Measurements from ENCODE around the gene UGGT1. TPM values are rescaled to one million over a fixed set of nuclear protein-coding genes. Genes with fewer than 3 reads are reported as not detected.

UGGT1 gene
- total RNA-seq, 1 donor from 2014 or later = 67.9 TPM

DNA sequence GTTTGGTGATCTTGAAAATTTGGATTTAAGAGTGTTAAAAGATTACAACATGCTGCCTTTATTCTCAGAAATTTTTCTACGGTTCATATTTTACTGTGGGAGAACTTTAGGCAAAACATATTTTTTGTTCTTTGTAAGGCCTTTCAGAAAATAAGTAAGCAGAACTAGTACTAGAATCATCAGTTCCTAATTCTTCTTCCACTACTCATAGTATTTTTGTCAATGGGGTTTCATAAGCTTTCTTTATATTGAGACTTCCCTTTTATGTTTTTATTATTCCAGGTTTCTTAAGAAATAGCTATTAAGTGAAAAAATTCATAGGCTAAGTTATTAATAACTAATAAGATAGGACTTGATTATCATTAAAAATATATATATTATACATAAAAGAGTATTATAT, 12.4 kb downstream of the UGGT1 start:
- Mint-ChIP-seq H3K4me1 (ENCODE audit: low read depth, unreplicated experiment) (no peaks in the 10 kb centered on the region), H3K27ac (ENCODE audit: unreplicated experiment) (no peak overlapping the region), H3K9me3 (ENCODE audit: unreplicated experiment) (no peaks in the 10 kb centered on the region), H3K36me3 (ENCODE audit: unreplicated experiment) (no peaks in the 10 kb centered on the region), H3K4me3 (ENCODE audit: unreplicated experiment) (no peak overlapping the region), H3K27me3 (ENCODE audit: unreplicated experiment) (no peaks in the 10 kb centered on the region)
- TF ChIP-seq, protein P1, sequence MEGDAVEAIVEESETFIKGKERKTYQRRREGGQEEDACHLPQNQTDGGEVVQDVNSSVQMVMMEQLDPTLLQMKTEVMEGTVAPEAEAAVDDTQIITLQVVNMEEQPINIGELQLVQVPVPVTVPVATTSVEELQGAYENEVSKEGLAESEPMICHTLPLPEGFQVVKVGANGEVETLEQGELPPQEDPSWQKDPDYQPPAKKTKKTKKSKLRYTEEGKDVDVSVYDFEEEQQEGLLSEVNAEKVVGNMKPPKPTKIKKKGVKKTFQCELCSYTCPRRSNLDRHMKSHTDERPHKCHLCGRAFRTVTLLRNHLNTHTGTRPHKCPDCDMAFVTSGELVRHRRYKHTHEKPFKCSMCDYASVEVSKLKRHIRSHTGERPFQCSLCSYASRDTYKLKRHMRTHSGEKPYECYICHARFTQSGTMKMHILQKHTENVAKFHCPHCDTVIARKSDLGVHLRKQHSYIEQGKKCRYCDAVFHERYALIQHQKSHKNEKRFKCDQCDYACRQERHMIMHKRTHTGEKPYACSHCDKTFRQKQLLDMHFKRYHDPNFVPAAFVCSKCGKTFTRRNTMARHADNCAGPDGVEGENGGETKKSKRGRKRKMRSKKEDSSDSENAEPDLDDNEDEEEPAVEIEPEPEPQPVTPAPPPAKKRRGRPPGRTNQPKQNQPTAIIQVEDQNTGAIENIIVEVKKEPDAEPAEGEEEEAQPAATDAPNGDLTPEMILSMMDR (IDR thresholded peaks at IDR 0.05; ENCODE audit: partially characterized antibody, unreplicated experiment) = no peak
- no peak for DNase-seq

DNA sequence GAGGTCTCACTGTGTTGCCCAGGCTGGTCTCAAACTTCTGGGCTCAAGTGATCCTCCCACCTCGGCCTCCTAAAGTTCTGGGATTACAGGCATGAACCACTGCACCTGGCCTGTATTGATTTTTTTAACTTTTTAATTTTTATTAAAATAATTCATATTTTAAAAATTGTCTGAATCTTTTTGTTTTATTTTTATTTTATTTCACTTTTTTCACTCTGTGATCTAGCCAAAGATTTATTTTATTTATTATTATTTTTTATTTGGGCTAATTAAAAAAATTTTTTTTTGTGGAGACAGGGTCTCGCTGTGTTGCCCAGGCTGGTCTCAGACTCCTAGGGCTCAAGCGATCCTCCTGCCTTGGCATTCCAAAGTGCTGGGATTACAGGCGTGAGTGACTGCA, 14.1 kb downstream of the UGGT1 start:
- DNase-seq = no peak
- Mint-ChIP-seq H3K27ac (ENCODE audit: unreplicated experiment) (no peak overlapping the region), H3K27me3 (ENCODE audit: unreplicated experiment) (no peaks in the 10 kb centered on the region), H3K9me3 (ENCODE audit: unreplicated experiment) (no peaks in the 10 kb centered on the region), H3K4me3 (ENCODE audit: unreplicated experiment) (no peak overlapping the region), H3K4me1 (ENCODE audit: low read depth, unreplicated experiment) (no peaks in the 10 kb centered on the region), H3K36me3 (ENCODE audit: unreplicated experiment) (no peaks in the 10 kb centered on the region)
- TF ChIP-seq, protein P1 (IDR thresholded peaks at IDR 0.05; ENCODE audit: partially characterized antibody, unreplicated experiment) = no peak

DNA sequence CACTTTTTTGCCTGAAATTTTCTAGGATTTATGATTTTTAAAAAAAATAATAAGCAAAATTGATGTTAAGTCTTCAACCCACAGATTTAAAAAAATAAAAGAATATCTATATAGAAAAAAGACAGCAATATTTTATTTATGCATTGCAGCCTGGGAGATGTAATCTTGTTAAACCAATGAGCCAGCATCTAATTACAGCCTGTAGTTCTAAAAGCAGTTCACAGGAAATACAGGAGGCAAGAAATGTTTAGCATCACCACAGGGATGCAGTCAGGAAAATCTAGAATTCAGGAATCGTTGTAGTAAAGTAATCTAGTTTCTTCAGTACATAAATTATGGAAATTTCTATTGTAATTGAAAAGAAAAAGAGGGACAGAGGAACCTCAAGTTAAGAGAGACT, 17.2 kb downstream of the UGGT1 start:
- TF ChIP-seq, protein P1 (IDR thresholded peaks at IDR 0.05; ENCODE audit: partially characterized antibody, unreplicated experiment) = no peak
- H3K27me3 Mint-ChIP-seq (ENCODE audit: unreplicated experiment) = no peaks in the 10 kb centered on the region
- H3K27ac Mint-ChIP-seq (ENCODE audit: unreplicated experiment) = no peak overlapping the region
- DNase-seq = no peak
- H3K36me3 Mint-ChIP-seq (ENCODE audit: unreplicated experiment) = no peaks in the 10 kb centered on the region
- no peaks in the 10 kb centered on the region for H3K9me3 Mint-ChIP-seq (ENCODE audit: unreplicated experiment)
- no peaks in the 10 kb centered on the region for H3K4me1 Mint-ChIP-seq (ENCODE audit: low read depth, unreplicated experiment)
- no peak overlapping the region for H3K4me3 Mint-ChIP-seq (ENCODE audit: unreplicated experiment)

DNA sequence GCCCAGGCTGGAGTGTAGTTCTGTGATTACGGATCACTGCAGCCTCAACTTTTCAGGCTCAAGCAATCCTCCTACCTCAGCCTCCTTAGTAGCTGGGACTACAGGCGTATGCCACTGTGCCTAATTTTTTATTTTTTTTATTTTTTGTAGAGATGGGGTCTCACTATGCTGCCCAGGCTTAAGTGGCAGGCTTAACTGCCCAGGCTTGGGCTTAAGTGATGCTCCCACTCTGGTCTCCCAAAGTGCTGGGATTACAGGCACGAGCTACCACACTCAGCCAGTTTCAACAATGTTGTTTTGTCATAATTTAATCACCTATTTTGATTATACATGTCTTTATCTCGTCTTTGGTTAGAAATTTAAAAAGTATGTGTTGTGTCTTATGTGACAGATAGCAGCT, 18.2 kb downstream of the UGGT1 start:
- no peaks in the 10 kb centered on the region for H3K36me3 Mint-ChIP-seq (ENCODE audit: unreplicated experiment)

DNA sequence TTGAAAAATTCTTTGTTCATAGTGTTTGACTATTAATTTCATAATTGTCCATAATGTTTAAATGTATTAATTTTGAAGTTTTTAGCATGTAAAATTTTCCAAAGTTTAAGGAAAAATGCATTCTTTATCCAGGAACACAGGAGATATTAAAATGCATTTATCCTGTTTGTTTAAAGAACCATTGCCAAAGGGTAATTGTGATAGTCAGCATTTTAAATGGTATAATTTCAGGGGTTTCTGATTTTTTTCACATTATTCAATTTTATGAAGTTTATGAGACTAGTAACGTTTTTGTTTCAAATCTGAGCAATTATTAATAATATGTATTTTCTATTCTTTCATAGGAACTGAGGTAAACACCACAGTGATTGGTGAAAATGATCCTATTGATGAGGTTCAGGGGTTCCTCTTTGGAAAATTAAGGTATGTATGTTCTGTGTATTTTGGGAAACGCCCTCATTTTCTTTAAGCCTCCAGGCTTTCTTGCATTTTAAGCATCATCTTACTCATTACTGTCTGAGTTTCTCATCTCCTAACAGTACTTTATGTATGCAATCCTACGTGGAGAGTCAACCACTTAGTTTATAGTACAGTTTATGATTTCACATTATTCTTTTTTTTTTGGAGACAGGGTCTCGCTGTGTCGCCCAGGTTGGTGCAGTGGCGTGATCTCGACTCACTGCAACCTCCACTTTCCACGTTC, 25.1 kb downstream of the UGGT1 start:
- no peaks in the 10 kb centered on the region for H3K36me3 Mint-ChIP-seq (ENCODE audit: unreplicated experiment)

More for the DNA sequence above, 18.2 kb downstream of the UGGT1 start:
- Mint-ChIP-seq H3K27me3 (ENCODE audit: unreplicated experiment) (no peaks in the 10 kb centered on the region), H3K4me3 (ENCODE audit: unreplicated experiment) (no peak overlapping the region), H3K4me1 (ENCODE audit: low read depth, unreplicated experiment) (no peaks in the 10 kb centered on the region), H3K27ac (ENCODE audit: unreplicated experiment) (no peak overlapping the region), H3K9me3 (ENCODE audit: unreplicated experiment) (no peaks in the 10 kb centered on the region)
- no peak for DNase-seq
- TF ChIP-seq, protein P1 (IDR thresholded peaks at IDR 0.05; ENCODE audit: partially characterized antibody, unreplicated experiment) = no peak

More for the DNA sequence above, 25.1 kb downstream of the UGGT1 start:
- H3K4me1 Mint-ChIP-seq (ENCODE audit: low read depth, unreplicated experiment) = no peaks in the 10 kb centered on the region
- no peaks in the 10 kb centered on the region for H3K27me3 Mint-ChIP-seq (ENCODE audit: unreplicated experiment)
- no peak overlapping the region for H3K4me3 Mint-ChIP-seq (ENCODE audit: unreplicated experiment)
- DNase-seq = no peak
- H3K27ac Mint-ChIP-seq (ENCODE audit: unreplicated experiment) = no peak overlapping the region
- TF ChIP-seq, protein P1 (IDR thresholded peaks at IDR 0.05; ENCODE audit: partially characterized antibody, unreplicated experiment) = no peak
- H3K9me3 Mint-ChIP-seq (ENCODE audit: unreplicated experiment) = no peaks in the 10 kb centered on the region

Measured in glutamatergic neuron (in vitro differentiated cells).